MM.1S (cell line): ENCODE results near the gene NRIP3.

Experiments used
- DNase-seq: peaks from one replicate; pipeline ENCODE4 v3.0.0-alpha.2; 2015
- H2AFZ ChIP-seq: fragments of 300-600 bp; sonication (generic); 2 replicates; pipeline ENCODE4 v1.6.0; 2016; ENCODE audit warnings: antibody characterized with exemption, low read length
- H3F3A ChIP-seq: fragments of 300-600 bp; sonication (generic); 2 replicates; pipeline ENCODE4 v1.6.1; 2016; ENCODE audit warnings: mild to moderate bottlenecking, antibody characterized with exemption, low read length, moderate library complexity, mixed read lengths; ENCODE audit not compliant: insufficient read depth
- H3K27ac ChIP-seq: fragments of 300-600 bp; sonication (generic); 2 replicates; pipeline ENCODE4 v1.5.1; 2016; ENCODE audit warnings: mild to moderate bottlenecking, low read length
- H3K27me3 ChIP-seq: fragments of 300-600 bp; sonication (generic); replicated peaks from 2 replicates; pipeline ENCODE4 v1.6.0; 2016; ENCODE audit warnings: low read length; ENCODE audit not compliant: insufficient read depth
- H3K36me3 ChIP-seq: fragments of 300-600 bp; sonication (generic); replicated peaks from 2 replicates; pipeline ENCODE4 v1.6.1; 2016; ENCODE audit warnings: mild to moderate bottlenecking, low read length, mixed read lengths; ENCODE audit not compliant: insufficient read depth
- H3K4me1 ChIP-seq: fragments of 300-600 bp; sonication (generic); 2 replicates; pipeline ENCODE4 v1.6.1; 2016; ENCODE audit warnings: low read length, mixed read lengths
- H3K4me2 ChIP-seq: fragments of 300-600 bp; sonication (generic); 2 replicates; pipeline ENCODE4 v1.6.0; 2016; ENCODE audit warnings: low read depth, low read length
- H3K4me3 ChIP-seq: fragments of 300-600 bp; sonication (generic); 2 replicates; pipeline ENCODE4 v1.5.1; 2016; ENCODE audit warnings: low read length, mixed read lengths
- H3K79me2 ChIP-seq: fragments of 300-600 bp; sonication (generic); 2 replicates; pipeline ENCODE4 v1.6.1; 2016; ENCODE audit warnings: mixed run types, low read length, mixed read lengths
- H3K9ac ChIP-seq: fragments of 300-600 bp; sonication (generic); 2 replicates; pipeline ENCODE4 v1.6.1; 2016; ENCODE audit warnings: low read length, mixed read lengths
- H3K9me2 ChIP-seq: fragments of 300-600 bp; sonication (generic); replicated peaks from 2 replicates; pipeline ENCODE4 v1.6.1; 2016; ENCODE audit warnings: mild to moderate bottlenecking, low read length, mixed read lengths; ENCODE audit not compliant: insufficient read depth
- H3K9me3 ChIP-seq: fragments of 300-600 bp; sonication (generic); replicated peaks from 2 replicates; pipeline ENCODE4 v1.6.1; 2016; ENCODE audit warnings: mild to moderate bottlenecking, low read length, mixed read lengths; ENCODE audit not compliant: insufficient read depth
- H4K20me1 ChIP-seq: fragments of 300-600 bp; sonication (generic); 2 replicates; pipeline ENCODE4 v1.6.1; 2016; ENCODE audit warnings: mild to moderate bottlenecking, low read length, moderate library complexity, mixed read lengths; ENCODE audit not compliant: insufficient read depth
- CTCF ChIP-seq: fragments of 300-600 bp; sonication (generic); IDR thresholded peaks from 2 replicates; pipeline ENCODE4 v1.5.1; 2016; ENCODE audit warnings: antibody characterized with exemption, low read length, mixed read lengths
- EZH2 ChIP-seq: fragments of 300-600 bp; sonication (generic); optimal IDR thresholded peaks from 2 replicates; pipeline ENCODE3; 2017; ENCODE audit warnings: low read depth, mild to moderate bottlenecking, antibody characterized with exemption, low read length, mixed read lengths
- EZH2phosphoT487 ChIP-seq: fragments of 300-600 bp; sonication (generic); IDR thresholded peaks from 2 replicates; pipeline ENCODE4 v1.6.1; 2018; ENCODE audit warnings: antibody characterized with exemption, low read length

NRIP3 gene

GRCh38 chr11:9041747-9042146, 37.9 kb upstream of the NRIP3 start:
- TF ChIP-seq EZH2, result no peak
- no peak for TF ChIP-seq EZH2phosphoT487
- TF ChIP-seq CTCF, result no peak
- H3K4me1 ChIP-seq, result no peaks in the 10 kb centered on the region
- H2AFZ ChIP-seq, result no peak overlapping the region
- H3K4me2 ChIP-seq, result no peak overlapping the region
- H3K79me2 ChIP-seq, result no peaks in the 10 kb centered on the region
- H3F3A ChIP-seq, result no peaks in the 10 kb centered on the region
- H3K36me3 ChIP-seq, result no peaks in the 10 kb centered on the region
- H3K4me3 ChIP-seq, result no peak overlapping the region
- H3K9ac ChIP-seq, result no peak overlapping the region
- no peaks in the 10 kb centered on the region for H3K27me3 ChIP-seq
- H3K9me3 ChIP-seq, result no peaks in the 10 kb centered on the region
- H3K9me2 ChIP-seq, result no peaks in the 10 kb centered on the region
- no peak for DNase-seq
- no peaks in the 10 kb centered on the region for H4K20me1 ChIP-seq
- H3K27ac ChIP-seq, result no peak overlapping the region

- H4K20me1 ChIP-seq, result no peaks in the 10 kb centered on the region
- H3K4me2 ChIP-seq, result no peak overlapping the region
- H3K9me2 ChIP-seq, result no peaks in the 10 kb centered on the region
- H3K36me3 ChIP-seq, result no peaks in the 10 kb centered on the region
- no peaks in the 10 kb centered on the region for H3F3A ChIP-seq
- DNase-seq, result no peak
- H3K9me3 ChIP-seq, result no peaks in the 10 kb centered on the region
- H3K4me3 ChIP-seq, result no peak overlapping the region
- no peaks in the 10 kb centered on the region for H3K4me1 ChIP-seq
- H3K79me2 ChIP-seq, result no peaks in the 10 kb centered on the region
- no peak overlapping the region for H3K9ac ChIP-seq
- H2AFZ ChIP-seq, result no peak overlapping the region
- no peaks in the 10 kb centered on the region for H3K27me3 ChIP-seq
- H3K27ac ChIP-seq, result no peak overlapping the region
- TF ChIP-seq EZH2 (no peak), CTCF (no peak), EZH2phosphoT487 (no peak)
Measured at GRCh38 chr11:9040410-9040809, 36.6 kb upstream of the NRIP3 start.

- Histone ChIP-seq H3K79me2 (no peaks in the 10 kb centered on the region), H3K4me2 (no peak overlapping the region), H3K9me3 (no peaks in the 10 kb centered on the region), H3F3A (no peaks in the 10 kb centered on the region), H3K9me2 (no peaks in the 10 kb centered on the region), H3K27me3 (no peaks in the 10 kb centered on the region), H2AFZ (no peak overlapping the region), H3K4me3 (no peak overlapping the region), H3K27ac (no peak overlapping the region), H3K36me3 (no peaks in the 10 kb centered on the region), H4K20me1 (no peaks in the 10 kb centered on the region), H3K9ac (no peak overlapping the region), H3K4me1 (no peaks in the 10 kb centered on the region)
- no peak for DNase-seq
- TF ChIP-seq EZH2phosphoT487, result no peak
- no peak for TF ChIP-seq CTCF
- TF ChIP-seq EZH2, result no peak
Measured at GRCh38 chr11:9039863-9040262, 36.1 kb upstream of the NRIP3 start.
